ENCODE data around the gene CCDC27.

DNA sequence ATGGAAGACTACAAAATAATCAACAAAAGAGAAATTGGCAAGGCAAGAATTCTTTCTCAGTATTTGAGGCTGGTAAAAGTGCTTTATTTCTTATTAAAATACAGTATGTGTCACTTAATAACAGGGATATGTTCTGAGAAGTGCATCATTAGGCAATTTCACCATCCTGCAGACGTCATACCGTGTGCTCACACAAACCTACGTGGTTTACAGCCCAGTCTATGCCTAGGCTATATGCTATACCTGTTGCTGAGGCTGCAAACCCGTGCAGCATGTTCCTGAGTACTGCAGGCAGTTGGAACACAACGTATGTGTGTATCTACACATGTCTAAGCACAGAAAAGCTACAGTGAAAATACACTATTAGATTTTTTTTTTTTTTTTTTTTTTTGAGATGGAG is 2.7 kb upstream of the CCDC27 start:
- no peak for TF ChIP-seq TAF1 (IDR thresholded peaks at IDR 0.05; ENCODE audit: low read depth, low read length)
- no peak for TF ChIP-seq SPI1 (IDR thresholded peaks at IDR 0.05; ENCODE audit: low read depth, low read length)
- no peak for TF ChIP-seq PAX5 (IDR thresholded peaks at IDR 0.05; ENCODE audit: insufficient read depth, low read length, severe bottlenecking)
- TF ChIP-seq POLR2AphosphoS5 (IDR thresholded peaks at IDR 0.05; ENCODE audit: low read depth, low read length): no peak

Measured in GM12891 (cell line).